GM23248 (cell line): Measurements from ENCODE around the gene POLG.

ENCODE experiments used
- EZH2 ChIP-seq: fragments of 200-600 bp; sonication (generic); IDR thresholded peaks from 2 replicates; pipeline ENCODE4 v1.6.1; 2018; ENCODE audit warnings: antibody characterized with exemption, mild to moderate bottlenecking; ENCODE audit not compliant: insufficient read depth, poor library complexity, severe bottlenecking
- EZH2phosphoT487 ChIP-seq: fragments of 200-600 bp; sonication (generic); IDR thresholded peaks from 2 replicates; pipeline ENCODE4 v1.6.1; 2018; ENCODE audit warnings: antibody characterized with exemption, moderate library complexity, mild to moderate bottlenecking, low read depth; ENCODE audit not compliant: insufficient read depth

DNA sequence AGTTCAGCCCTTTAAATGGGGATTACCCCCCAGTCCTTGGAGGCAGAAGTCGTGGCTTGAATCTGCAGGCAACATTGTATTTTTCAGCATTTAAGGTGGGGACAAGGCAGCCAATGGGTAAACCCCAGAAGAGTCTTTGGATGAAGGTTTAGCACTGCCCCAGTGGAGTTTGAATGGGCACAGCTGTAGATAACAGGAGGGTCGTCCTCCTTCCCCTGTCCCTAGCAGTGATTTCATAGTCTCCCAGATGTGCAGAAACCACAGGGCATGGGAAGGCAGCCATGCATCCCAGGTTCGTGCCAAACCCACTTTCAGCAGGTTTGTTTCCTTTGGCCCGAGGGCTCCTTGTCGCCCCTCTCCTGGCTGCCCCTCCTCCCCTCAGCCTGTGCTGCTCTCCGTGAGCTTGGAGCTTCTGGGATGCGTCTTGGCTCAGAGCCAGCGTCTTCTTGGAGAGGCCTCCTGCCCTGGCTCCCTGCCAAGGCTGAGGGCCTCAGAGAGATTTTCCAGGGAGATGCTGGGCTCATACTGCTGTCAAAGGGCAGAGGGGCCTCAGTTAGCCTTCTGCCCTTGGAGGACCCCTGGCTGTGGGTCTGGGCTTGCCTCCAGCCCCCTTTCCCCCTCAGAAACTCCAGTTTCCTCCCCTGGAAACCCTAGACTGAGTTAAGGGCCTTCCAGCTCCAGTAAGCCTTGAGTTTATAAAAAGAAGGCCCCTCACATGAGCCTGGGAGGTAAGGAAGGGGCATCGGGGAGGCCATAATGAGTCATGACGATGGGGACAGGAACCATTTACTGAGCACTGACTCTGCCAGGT, 48.9 kb upstream of the POLG start:
- TF ChIP-seq EZH2phosphoT487 (no peak), EZH2 (no peak)
